ENCODE measurements around the gene SLX4IP.

SLX4IP gene

GRCh38 chr20:10637563-10637962 lies 202.5 kb downstream of the SLX4IP start:
- DNase-seq = no peak

- DNase-seq = no peak
Measured at GRCh38 chr20:10639077-10639736, 204.1 kb downstream of the SLX4IP start.

- DNase-seq = no peak
Measured at GRCh38 chr20:10639737-10640556, 204.8 kb downstream of the SLX4IP start.

- no peak for DNase-seq
Measured at GRCh38 chr20:10640897-10641296, 205.8 kb downstream of the SLX4IP start.

GRCh38 chr20:10641467-10641866 lies 206.4 kb downstream of the SLX4IP start:
- no peak for DNase-seq

- no peak for DNase-seq
Measured at GRCh38 chr20:10641893-10642292, 206.8 kb downstream of the SLX4IP start.

GRCh38 chr20:10642856-10643559 lies 207.9 kb downstream of the SLX4IP start:
- DNase-seq = no peak

- DNase-seq = no peak
Measured at GRCh38 chr20:10643560-10643873, 208.4 kb downstream of the SLX4IP start.

- DNase-seq = no peak
Measured at GRCh38 chr20:10644458-10645204, 209.5 kb downstream of the SLX4IP start.

GRCh38 chr20:10645205-10645570 lies 210.1 kb downstream of the SLX4IP start:
- no peak for DNase-seq

GRCh38 chr20:10646006-10646405 lies 210.9 kb downstream of the SLX4IP start:
- DNase-seq = no peak

- DNase-seq = no peak
Measured at GRCh38 chr20:10646886-10647420, 211.8 kb downstream of the SLX4IP start.

- DNase-seq = no peak
Measured at GRCh38 chr20:10647471-10647870, 212.4 kb downstream of the SLX4IP start.

GRCh38 chr20:10647909-10648308 lies 212.8 kb downstream of the SLX4IP start:
- no peak for DNase-seq

GRCh38 chr20:10648651-10649050 lies 213.5 kb downstream of the SLX4IP start:
- no peak for DNase-seq

- DNase-seq = no peak
Measured at GRCh38 chr20:10649080-10649796, 214.1 kb downstream of the SLX4IP start.

- DNase-seq = no peak
Measured at GRCh38 chr20:10649797-10650160, 214.7 kb downstream of the SLX4IP start.

- DNase-seq = no peak
Measured at GRCh38 chr20:10651227-10651990, 216.3 kb downstream of the SLX4IP start.

GRCh38 chr20:10652185-10652584 lies 217.1 kb downstream of the SLX4IP start:
- DNase-seq = no peak

- DNase-seq = no peak
Measured at GRCh38 chr20:10652660-10653261, 217.7 kb downstream of the SLX4IP start.

- no peak for DNase-seq
Measured at GRCh38 chr20:10653599-10654249, 218.6 kb downstream of the SLX4IP start.

All from CD4-positive, alpha-beta T cell treated with Interleukin-17A for 4 hours (primary cell).